NCI-H2171 treated with DMSO at 0.1 percent for 48 hours (cell line): ENCODE measurements around the gene TECTA.

Source experiments
- DNase-seq: peaks from one replicate; lab custom pipeline; 2025; lab: John Stamatoyannopoulos, UW

TECTA gene, protein sequence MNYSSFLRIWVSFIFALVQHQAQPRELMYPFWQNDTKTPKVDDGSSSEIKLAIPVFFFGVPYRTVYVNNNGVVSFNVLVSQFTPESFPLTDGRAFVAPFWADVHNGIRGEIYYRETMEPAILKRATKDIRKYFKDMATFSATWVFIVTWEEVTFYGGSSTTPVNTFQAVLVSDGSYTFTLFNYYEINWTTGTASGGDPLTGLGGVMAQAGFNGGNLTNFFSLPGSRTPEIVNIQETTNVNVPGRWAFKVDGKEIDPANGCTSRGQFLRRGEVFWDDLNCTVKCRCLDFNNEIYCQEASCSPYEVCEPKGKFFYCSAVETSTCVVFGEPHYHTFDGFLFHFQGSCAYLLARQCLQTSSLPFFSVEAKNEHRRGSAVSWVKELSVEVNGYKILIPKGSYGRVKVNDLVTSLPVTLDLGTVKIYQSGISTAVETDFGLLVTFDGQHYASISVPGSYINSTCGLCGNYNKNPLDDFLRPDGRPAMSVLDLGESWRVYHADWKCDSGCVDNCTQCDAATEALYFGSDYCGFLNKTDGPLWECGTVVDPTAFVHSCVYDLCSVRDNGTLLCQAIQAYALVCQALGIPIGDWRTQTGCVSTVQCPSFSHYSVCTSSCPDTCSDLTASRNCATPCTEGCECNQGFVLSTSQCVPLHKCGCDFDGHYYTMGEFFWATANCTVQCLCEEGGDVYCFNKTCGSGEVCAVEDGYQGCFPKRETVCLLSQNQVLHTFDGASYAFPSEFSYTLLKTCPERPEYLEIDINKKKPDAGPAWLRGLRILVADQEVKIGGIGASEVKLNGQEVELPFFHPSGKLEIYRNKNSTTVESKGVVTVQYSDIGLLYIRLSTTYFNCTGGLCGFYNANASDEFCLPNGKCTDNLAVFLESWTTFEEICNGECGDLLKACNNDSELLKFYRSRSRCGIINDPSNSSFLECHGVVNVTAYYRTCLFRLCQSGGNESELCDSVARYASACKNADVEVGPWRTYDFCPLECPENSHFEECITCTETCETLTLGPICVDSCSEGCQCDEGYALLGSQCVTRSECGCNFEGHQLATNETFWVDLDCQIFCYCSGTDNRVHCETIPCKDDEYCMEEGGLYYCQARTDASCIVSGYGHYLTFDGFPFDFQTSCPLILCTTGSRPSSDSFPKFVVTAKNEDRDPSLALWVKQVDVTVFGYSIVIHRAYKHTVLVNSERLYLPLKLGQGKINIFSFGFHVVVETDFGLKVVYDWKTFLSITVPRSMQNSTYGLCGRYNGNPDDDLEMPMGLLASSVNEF (N-terminal part only)

DNA sequence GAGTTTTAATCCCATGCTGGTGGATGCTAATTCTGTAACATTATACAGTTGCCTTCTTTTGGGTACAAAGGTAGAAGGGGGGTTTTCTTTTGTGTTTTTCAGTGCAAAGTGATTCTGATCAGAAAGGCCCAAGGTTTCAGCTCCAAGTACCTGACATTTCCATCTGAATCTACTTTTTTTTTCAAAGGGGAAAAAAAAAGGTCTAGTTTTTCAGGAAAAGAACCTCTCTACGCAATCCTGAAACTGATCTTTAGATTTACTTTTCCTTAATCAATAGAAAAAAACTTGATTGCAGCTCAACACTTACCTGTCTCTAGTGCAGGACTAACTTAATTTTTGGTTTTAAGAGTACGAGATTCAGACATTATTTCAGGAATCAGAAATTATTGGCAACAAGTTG is at the start of gene TECTA:
Gene TECTA (plus strand): TSS at position 301 of the 400 bp plus-strand sequence. CDS start 1,423 bp downstream, outside the sequence.
- no peak for DNase-seq

DNA sequence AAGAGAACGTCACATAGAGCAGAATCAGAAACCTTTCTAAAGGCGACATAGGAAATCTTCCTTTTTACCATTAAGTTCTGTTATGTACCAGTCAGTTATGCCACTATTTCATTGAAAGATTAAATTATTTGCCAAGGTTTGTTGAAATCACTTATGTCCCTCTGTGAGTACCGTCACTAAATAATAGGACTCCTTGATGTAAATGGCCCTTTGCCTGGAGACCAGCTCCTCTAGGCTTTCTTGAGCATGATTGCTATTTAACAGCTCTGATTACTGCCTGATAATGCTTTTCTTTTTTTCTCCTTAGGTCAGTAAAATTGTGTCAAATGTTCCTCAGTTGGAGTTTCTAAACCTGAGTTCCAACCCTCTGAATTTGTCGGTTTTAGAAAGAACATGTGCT is 47.8 kb upstream of the TECTA start:
- DNase-seq = no peak

DNA sequence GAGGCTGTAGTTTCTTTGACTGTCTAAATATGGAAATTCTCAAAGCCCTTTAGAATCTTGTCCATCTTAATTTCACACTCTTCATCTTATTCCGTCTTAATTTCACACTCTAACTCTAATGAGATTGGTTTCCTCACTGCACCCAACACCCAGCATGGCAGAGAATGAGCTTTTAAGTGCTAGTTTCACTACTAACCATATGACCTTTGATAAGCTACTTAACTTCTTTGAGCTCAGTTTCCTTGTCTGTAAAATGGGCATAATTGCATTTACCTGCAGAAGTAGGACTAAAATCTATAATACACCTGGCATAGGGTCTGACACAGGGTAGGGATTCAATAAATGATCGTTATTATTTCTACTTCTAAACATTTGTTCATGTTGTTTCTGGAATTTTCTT is 46.8 kb upstream of the TECTA start:
- DNase-seq = no peak

DNA sequence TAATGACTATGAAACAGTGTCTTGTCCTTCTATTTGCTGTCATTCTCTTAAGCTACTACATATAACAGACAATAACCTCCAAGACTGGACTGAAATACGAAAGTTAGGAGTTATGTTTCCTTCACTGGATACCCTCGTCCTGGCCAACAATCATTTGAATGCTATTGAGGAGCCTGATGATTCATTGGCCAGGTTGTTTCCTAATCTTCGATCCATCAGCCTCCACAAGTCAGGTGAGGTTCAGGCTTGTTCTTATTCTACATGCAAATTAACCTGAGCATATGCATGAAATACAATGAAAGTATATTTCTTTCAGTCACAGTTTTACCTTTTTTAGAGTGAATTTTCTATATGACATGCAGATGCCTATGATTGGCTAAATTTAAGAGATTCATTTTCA is 46.0 kb upstream of the TECTA start:
- no peak for DNase-seq

DNA sequence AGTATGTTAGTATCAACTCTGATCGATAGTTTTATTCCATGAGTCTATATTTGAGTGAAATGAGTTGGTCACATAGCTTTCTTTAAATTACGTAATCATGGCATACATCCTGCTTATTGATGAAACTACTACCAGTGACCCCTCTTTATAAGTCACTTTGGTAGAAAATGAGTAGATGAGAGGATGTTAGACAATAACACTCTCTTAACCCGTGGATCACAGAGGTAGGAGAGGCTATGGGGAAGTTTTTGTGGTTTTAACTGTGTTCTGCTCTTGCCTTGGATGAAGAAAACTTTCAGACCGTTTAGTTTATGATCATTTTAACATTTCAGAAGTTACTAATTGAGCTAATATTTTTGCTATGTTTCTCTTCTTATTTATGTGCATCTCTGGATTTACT is 43.1 kb upstream of the TECTA start:
- no peak for DNase-seq

DNA sequence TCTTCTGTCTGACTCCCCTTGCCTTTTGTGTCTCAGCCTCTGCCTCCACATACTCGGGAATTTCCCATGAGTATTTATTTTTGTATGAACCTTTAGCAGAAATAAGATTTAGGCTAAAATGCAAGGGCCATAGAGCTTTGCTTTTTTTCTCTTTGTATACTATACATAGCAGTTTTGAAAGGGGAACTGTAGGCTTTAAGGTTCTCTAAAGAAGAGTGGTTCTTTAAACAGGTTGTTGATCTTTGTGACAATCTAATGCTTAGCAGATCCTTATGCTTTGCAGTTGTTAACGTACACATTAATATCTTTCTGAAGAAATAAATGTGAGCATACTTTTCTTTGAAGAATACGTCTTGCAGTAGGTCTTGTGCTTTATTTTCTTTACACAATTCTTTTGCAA is 42.1 kb upstream of the TECTA start:
- DNase-seq = no peak

DNA sequence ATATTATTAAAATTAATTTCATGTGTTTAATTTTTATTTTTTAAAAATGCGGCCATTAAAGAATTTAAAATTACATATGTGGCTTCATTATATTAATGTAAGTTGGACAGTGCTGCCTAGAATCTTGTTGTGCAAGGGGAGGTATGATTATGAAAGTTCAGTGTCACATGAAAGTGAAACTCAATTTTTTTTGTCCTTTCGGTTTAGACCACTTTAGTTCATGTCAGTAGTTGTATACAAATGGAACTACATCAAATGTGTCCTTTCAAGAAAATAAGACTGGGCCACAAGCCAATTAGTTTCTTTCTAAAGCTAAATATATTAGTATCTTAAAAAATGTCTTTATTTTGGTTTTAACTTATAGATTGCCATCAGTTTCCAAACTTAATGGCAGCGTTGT is 41.4 kb upstream of the TECTA start:
- DNase-seq = no peak

DNA sequence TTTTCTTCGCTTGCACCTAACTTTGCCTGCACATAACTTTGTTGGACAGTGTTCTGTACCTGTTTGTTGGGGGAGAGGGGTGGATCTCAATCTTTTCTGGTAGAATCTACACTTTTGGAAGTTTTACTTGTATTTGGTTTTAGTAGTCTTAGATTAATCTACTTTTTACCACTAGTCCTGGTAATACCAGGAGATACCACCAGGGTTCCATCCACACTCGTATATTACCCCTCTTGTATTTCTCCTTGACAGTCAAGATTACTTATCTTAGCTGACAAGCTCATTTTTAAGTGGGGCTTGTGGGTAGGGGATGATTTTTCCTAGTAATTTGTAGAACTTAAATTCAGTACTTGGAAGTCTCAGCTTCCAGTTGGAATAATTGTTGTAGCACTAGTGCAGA is 37.3 kb upstream of the TECTA start:
- no peak for DNase-seq

DNA sequence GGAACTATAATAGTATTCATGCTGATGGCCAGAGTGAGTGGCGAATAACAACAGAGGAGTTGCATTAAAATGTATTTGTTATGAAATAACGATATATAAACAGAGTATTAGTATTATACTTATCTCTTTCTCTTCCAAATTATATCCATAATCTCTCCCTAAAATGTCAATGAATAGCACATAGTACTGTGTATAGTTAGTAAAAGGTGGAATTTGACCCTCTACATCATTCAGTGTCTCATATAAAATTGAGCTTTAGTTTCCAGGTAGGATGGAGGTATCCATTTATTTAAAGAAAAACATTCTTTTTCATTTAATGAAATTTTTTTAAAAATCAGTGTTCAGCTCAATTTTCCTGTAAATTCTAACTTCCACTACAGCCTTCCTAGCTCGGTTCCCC is 34.4 kb upstream of the TECTA start:
- no peak for DNase-seq

DNA sequence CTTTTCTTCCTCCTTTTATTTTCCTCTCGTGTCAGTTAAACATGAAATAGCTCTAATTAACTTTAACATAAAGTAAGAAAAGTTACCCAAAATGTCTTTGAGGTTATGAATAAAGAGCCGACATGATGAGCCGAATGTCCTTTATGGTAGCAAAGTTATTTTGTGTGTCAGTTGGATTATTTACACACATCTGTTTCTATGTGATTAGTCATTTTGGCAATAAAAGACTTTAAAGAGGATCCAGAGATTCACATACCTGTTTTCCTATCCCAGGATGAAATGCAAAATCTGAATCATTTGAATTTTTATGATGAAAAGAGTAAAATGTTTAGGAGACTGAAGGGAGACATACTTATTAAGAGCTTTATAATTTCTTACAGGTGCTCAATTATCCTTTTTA is 34.0 kb upstream of the TECTA start:
- DNase-seq = no peak

DNA sequence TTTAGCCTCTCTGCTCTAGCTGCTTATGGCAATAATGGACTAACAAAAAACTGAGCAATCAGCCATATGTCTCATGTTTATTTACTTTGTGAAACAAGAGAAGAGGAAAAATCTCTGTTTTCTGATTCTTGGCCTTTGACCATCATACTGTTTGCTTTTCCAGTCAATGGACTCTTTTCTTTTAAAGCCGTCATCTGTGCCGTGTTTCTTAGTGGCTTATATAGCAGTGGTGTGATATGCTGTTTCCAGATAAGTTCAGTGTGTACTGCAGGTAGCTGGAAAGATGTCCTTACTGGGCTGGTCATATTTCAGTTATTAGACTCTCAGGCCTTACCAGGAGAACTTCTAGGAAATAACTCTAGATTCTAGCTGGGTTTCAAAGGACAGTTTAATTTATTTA is 33.6 kb upstream of the TECTA start:
- DNase-seq = peak; percentile 59

DNA sequence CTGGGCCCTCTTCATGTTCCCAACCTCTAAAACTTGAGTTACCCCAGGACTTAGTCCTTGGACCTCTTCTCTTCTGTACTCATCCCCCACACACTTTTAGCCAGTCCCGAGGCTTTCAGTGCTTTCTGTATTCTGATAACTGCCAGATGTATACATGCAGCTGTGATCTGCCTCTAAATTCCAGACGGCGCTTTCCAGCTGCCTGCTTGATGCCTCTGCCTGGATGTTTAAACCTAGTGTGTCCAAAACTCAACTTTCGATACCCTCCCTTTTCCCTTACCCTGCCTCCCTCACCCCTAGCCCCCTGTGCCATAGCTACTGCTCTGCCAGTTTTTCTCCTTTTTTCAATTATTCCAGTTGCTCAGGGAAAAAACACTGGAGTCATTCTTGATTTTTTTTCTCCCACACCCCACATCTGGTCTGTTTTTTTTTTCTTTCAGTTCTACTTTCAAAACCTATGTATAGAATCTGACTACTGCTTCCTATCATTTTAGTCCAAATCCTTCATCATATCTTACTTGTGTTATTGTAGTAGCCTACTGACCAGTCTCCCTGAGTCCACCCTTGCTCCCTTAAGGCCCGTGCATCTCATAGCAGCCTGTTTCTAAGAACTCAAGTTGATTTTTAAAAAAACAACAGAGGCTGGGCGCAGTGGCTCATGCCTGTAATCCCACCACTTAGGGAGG is 32.9 kb upstream of the TECTA start:
- DNase-seq = no peak

DNA sequence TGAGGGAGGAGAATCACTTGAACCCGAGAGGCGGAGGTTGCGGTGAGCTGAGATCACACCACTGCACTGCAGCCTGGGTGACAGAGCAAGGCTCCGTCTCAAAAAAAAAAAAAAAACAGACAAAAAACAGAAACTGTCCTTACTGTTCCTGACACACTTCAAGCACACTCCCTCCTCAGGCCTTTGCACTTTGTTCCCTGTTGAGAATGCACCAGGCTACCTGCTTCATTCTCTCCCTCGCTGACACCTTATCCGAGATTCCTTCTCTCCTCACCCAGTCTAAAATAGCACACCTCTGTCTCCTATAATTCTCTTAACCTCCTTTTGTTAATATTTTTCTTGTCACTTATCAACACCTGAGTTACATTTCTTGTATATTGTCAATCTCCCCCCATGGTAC is 32.3 kb upstream of the TECTA start:
- DNase-seq = no peak

DNA sequence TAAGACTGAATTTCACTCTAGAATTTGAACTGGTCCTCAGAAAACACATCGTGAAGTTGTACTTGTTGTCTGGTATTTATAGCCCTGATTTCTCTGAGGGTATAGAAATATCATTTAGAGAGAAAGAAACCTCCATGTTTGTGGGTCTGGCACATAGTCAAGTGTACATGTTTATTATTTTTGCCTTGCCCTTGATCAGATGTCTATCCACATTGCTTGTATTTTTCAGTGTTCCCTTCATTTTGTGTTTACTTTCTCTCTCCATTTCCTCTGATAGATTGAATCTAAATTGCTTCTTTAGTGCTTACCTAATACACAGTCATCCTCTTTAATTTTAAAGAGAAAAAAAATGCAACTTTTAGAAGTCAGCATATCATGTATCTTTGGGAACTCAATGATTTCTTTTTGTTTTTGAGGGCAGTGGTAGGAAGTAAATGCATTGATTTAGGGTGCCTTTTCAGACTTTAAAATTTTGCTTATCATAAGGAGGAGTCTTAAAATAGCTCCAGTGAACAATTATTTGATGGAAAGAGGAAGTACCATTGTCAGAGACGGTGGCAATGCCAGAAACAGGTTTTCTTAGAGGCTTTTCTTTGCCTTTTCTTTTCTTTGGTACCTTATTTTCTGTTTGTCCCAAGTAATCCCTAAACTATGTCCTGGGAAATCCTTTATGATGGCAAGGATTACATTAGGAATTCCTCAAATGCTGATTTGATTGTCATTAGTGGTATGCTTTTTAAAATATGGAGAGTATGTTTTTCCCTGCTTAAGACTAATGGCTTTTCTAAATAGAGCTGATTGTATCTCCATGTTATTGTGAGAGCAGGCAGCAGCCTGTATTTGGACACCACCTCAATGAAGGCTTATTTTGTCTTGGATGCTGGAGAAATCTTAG is 29.8 kb upstream of the TECTA start:
- DNase-seq = no peak

DNA sequence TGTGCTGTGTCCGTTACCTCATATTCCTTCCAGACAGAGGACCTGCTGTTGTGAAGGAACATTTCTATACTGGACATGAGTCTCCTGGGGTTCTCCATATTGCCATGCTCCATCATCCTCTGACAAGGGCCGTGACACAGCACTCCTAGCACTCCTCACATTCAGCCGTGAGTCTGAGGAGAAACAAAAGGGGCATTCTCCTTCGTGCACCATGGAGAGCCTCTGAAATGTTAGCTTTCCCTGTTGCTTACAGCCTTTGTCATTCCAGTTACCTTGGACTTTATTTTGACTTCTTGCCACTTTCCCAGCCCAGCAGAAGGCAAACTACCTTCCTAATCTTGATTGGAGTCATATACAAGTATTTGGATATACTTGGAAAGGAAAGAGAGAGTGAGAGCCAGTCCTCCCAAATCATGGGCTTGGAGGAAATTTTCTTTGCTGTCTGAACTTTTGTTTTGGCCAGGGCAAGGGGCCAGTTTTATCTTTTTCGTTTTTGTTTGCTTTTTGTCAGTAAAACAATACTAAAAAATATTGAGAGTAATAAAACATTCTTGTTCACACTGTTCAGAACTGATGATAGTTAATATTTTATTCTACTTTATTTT is 29.1 kb upstream of the TECTA start:
- no peak for DNase-seq

DNA sequence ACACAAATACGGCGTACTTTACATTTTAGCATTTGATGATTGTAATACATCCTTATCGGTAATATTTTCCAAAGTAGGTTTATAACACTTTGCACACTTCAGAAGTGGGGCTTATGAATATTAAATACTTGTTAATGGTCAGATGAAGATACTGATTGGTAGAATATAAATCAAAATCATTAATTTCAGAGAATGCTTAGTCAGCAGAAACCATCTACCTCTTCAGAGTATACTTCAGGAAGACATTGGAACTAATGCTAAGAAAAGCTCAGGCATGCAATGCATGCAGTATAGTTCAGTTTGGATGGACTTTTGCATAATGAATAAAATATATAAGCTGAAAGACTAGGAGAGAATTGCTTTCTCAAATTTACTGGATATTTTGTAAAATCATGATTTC is 19.7 kb upstream of the TECTA start:
- DNase-seq = no peak

DNA sequence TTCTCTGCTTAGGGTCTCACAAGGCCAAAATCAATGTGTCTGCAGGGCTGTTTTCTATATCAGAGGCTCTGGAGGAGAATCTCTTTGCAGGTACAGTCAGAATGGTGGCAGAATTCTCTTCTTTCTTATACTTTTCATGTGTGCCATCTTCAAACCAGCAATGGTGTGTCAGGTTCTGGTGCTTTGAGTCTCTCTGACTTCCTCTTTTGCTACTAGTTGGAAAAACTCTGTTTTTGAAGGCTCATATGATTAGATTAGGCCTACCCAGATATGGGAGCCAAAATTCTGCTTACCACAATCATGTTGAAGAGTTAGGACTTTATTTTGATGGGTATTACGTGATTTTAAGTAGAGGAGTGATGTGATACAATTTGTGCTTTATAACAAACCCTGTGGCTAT is 18.8 kb upstream of the TECTA start:
- no peak for DNase-seq

DNA sequence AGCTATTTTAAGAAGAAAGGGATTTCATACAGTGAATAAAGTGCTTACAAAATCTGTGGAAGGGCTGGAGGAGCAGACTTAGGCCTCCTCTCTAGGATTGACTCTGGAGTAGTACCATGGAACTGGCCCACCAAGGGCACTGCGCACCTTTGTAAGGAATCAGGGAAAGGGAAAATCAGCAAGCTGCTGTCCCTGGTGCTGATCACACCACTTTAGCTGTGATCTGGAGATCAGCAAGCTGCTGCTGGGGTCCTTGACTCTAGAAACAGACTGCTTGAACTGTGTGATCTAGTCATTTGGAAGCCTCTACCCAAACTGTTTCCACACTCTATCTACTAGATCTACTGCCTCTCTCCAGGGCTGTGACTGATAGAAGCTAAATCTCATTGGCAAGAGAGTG is 18.4 kb upstream of the TECTA start:
- DNase-seq = no peak

DNA sequence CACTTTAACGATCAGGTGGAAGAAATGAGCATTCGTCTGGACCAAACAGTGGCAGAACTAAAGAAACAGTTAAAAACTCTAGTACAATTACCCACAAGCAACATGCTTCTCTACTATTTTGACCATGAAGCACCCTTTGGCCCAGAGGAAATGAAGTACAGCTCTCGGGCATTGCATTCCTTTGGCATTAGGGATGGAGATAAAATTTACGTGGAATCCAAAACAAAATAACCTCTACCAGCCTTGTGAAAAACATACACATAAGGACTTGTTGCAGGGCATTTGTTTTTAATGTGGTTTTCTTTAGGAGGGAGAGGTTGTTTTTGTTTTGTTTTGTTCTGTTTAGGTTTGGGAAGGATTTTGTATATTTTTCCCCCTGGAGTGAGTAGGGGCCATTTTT is 14.2 kb upstream of the TECTA start:
- no peak for DNase-seq

DNA sequence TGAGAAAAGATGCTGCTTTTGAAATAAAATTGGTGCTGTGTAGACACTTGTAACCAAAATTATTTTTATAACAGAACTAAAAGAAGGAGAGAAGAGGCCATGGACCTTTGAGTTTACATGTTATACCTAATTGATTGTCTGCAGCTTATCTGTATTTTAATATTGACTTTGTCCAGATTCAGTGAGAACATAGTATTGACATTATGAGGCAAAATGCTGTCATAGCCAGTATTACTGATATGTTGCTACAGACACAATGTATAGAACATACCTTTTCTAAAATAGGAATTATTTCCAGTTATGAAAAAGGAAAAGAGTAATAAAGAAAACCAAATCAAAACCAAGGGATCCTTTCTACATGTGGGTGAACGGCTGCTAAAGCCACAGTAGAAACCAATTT is 11.5 kb upstream of the TECTA start:
- no peak for DNase-seq
